GM08714 (cell line): Measurements from ENCODE around the gene ARL1.
"Not testable (repeated sequence)": the region's sequence is repeated elsewhere in the genome, so short reads cannot be mapped to it uniquely, and the experiment has no call there.

Source experiments
- H3K4me3 ChIP-seq: fragments of 200-500 bp; sonication (Bioruptor generic); 2 replicates; pipeline ENCODE4 v1.5.1; 2014; ENCODE audit warnings: mild to moderate bottlenecking, low read length, inconsistent platforms
- ZNF274 ChIP-seq: IDR thresholded peaks from 2 replicates; pipeline ENCODE4 v1.6.1; 2012; ENCODE audit warnings: mild to moderate bottlenecking, low read depth, low read length

ARL1 gene

GRCh38 chr12:101407436-101408345 is at the start of gene ARL1:
TSS of gene ARL1 (minus strand) at chr12:101407772. CDS start at chr12:101407645, 127 bp downstream.
- no peak for TF ChIP-seq ZNF274
- H3K4me3 ChIP-seq, result peak within 1 kb of the TSS; percentile 89

- TF ChIP-seq ZNF274, result no peak
- H3K4me3 ChIP-seq, result no peak overlapping the region
Observed at GRCh38 chr12:101455685-101456084, 48.1 kb upstream of the ARL1 start.

- TF ChIP-seq ZNF274, result no peak
- no peak overlapping the region for H3K4me3 ChIP-seq
Observed at GRCh38 chr12:101441461-101442224, 34.1 kb upstream of the ARL1 start.

- TF ChIP-seq ZNF274, result no peak
- no peak overlapping the region for H3K4me3 ChIP-seq
Observed at GRCh38 chr12:101439236-101439635, 31.7 kb upstream of the ARL1 start.

- H3K4me3 ChIP-seq, result no peak overlapping the region
- no peak for TF ChIP-seq ZNF274
Observed at GRCh38 chr12:101436136-101436535, 28.6 kb upstream of the ARL1 start.

GRCh38 chr12:101430456-101430855 is 22.9 kb upstream of the ARL1 start:
- no peak for TF ChIP-seq ZNF274
- no peak overlapping the region for H3K4me3 ChIP-seq

GRCh38 chr12:101424620-101425019 is 17.0 kb upstream of the ARL1 start:
- H3K4me3 ChIP-seq, result no peak overlapping the region
- TF ChIP-seq ZNF274, result no peak

- H3K4me3 ChIP-seq, result not testable (repeated sequence)
Observed at GRCh38 chr12:101422066-101422465, 14.5 kb upstream of the ARL1 start.

- H3K4me3 ChIP-seq, result no peak overlapping the region
- TF ChIP-seq ZNF274, result no peak
Observed at GRCh38 chr12:101415228-101415627, 7.7 kb upstream of the ARL1 start.

GRCh38 chr12:101414533-101415119 is 7.1 kb upstream of the ARL1 start:
- TF ChIP-seq ZNF274, result no peak
- no peak overlapping the region for H3K4me3 ChIP-seq

- not testable (repeated sequence) for H3K4me3 ChIP-seq
Observed at GRCh38 chr12:101410169-101410568, 2.6 kb upstream of the ARL1 start.

- TF ChIP-seq ZNF274, result no peak
- peak overlapping the region; percentile 89 for H3K4me3 ChIP-seq
Observed at GRCh38 chr12:101407049-101407435, 530 bp downstream of the ARL1 start.

GRCh38 chr12:101391181-101391580 is 16.4 kb downstream of the ARL1 start:
- not testable (repeated sequence) for H3K4me3 ChIP-seq

- TF ChIP-seq ZNF274, result no peak
- no peak overlapping the region for H3K4me3 ChIP-seq
Observed at GRCh38 chr12:101379149-101379548, 28.4 kb downstream of the ARL1 start.

GRCh38 chr12:101375573-101375972 is 32.0 kb downstream of the ARL1 start:
- no peak for TF ChIP-seq ZNF274
- no peak overlapping the region for H3K4me3 ChIP-seq
